Spleen (tissue), 11 donors: ENCODE results near the gene DNAH17. TPM values are rescaled to one million over a fixed set of nuclear protein-coding genes. Genes with fewer than 3 reads are reported as not detected.

ENCODE experiments used
- DNase-seq: peaks from one replicate; pipeline ENCODE4 v3.0.0-alpha.2; 2020
- H3K27ac ChIP-seq, 8 donors: fragments of 200-600 bp; sonication (generic) in 7 of 8; 1 replicate in 4 of 8; 2 replicates in 4 of 8; pipeline versions ENCODE4 v1.5.0 to v1.8.0; 2016 to 2021; ENCODE audit warnings: inconsistent platforms in 4 of 8, mild to moderate bottlenecking in 4 of 8, moderate library complexity in 1 of 8
- H3K27me3 ChIP-seq, 7 donors: fragments of 200-600 bp; sonication (generic) in 6 of 7; replicated peaks in 1 of 7; 1 replicate in 4 of 7; 2 replicates in 3 of 7; pipeline versions ENCODE4 v1.5.0 to v1.8.0; 2016 to 2021; ENCODE audit warnings: inconsistent platforms in 3 of 7, mild to moderate bottlenecking in 1 of 7
- H3K36me3 ChIP-seq, 6 donors: fragments of 200-600 bp; sonication (generic) in 5 of 6; 1 replicate in 4 of 6; 2 replicates in 2 of 6; pipeline versions ENCODE4 v1.5.0 to v1.8.0; 2016 to 2021; ENCODE audit warnings: inconsistent platforms in 2 of 6
- H3K4me1 ChIP-seq, 6 donors: fragments of 200-600 bp; sonication (generic) in 5 of 6; 1 replicate in 3 of 6; 2 replicates in 3 of 6; pipeline versions ENCODE4 v1.5.0 to v1.8.0; 2016 to 2021; ENCODE audit warnings: inconsistent platforms in 3 of 6
- H3K4me3 ChIP-seq, 8 donors: fragments of 200-600 bp; sonication (generic) in 7 of 8; 1 replicate in 4 of 8; 2 replicates in 4 of 8; pipeline versions ENCODE4 v1.5.0 to v1.8.0; 2016 to 2021; ENCODE audit warnings: inconsistent platforms in 4 of 8, mild to moderate bottlenecking in 4 of 8, moderate library complexity in 2 of 8
- H3K9me3 ChIP-seq, 8 donors: fragments of 200-600 bp; sonication (generic) in 7 of 8; 1 replicate in 4 of 8; 2 replicates in 4 of 8; pipeline versions ENCODE4 v1.5.0 to v1.8.0; 2016 to 2021; ENCODE audit warnings: inconsistent platforms in 4 of 8
- POLR2A ChIP-seq, 3 donors: fragments of 450-650 bp; IDR thresholded peaks; one replicate each; pipeline ENCODE4 v1.5.1; 2017; ENCODE audit warnings: antibody characterized with exemption in 3 of 3, mild to moderate bottlenecking in 1 of 3
- POLR2AphosphoS5 ChIP-seq, 3 donors: sonication (generic); formaldehyde crosslinking; IDR thresholded peaks; one replicate each; pipeline ENCODE4 v1.5.1; 2017; ENCODE audit warnings: antibody characterized with exemption in 3 of 3
- WGBS, 5 donors: extraction: QIAGEN DNeasy Blood & Tissue Kit in 3 of 5; methylation state at CpG; one replicate each; pipeline versions ENCODE4 v1.1.5 to v1.1.7; 2013 to 2018; 5-methylcytosine and 5-hydroxymethylcytosine counted together
- intact Hi-C: fragments of 100-400 bp; cut with DNase I; formaldehyde crosslinking; loops from one replicate; pipeline ENCODE4 v1.15.0; 2023; ENCODE audit warnings: low total_unique reads
- polyA plus RNA-seq, 3 donors: library from polyadenylated mRNA; stranded (reverse); fragments of 200-250 nt; gene quantifications; one replicate each; pipeline ENCODE4 v1.2.1, GENCODE V29; 2013
- total RNA-seq, 7 donors: library from RNA; depleted of rRNA in 3 of 7; stranded (reverse); fragments of >200 nt in 3 of 7; fragmentation: NEBNext Ultra II Directional in 4 of 7; extraction: Animal tissue kit (Norgen Biotek cat#: 25700) in 4 of 7; gene quantifications; one replicate each; pipeline versions ENCODE4 v1.1.0 to v1.2.1, GENCODE V29; 2016 to 2021
- TF ChIP-seq, protein P1 (sequence below), 11 experiments: fragments of 200-600 bp in 7 of 11; fragments of 450-650 bp in 4 of 11; sonication (generic) in 4 of 11; IDR thresholded peaks in 8 of 11; conservative IDR thresholded peaks in 3 of 11; 1 replicate in 7 of 11; 2 replicates in 4 of 11; pipeline versions ENCODE4 v1.4.0 to v1.8.0; 2016 to 2021; ENCODE audit warnings: antibody characterized with exemption in 11 of 11, inconsistent platforms in 4 of 11, mild to moderate bottlenecking in 1 of 11
- donor health status: healthy with polysubstance abuse.
- donor health status: DM: no; HTN: no; CAD: no; lungs with moderate emphysema.
- donor health status: DM: no; HTN: no; CAD: no.
- donor health status: Bipolar disorder and iron deficiency.
- donor health status: healthy.
- donor health status: DM: no; HTN: no; CAD: no.
- donor health status: DM: yes; HTN: yes; CAD: no.

Gene DNAH17
- total and polyA plus RNA-seq, 10 donors, result 0.06 to 1.0 (median 0.72) TPM; not detected in 1

DNA sequence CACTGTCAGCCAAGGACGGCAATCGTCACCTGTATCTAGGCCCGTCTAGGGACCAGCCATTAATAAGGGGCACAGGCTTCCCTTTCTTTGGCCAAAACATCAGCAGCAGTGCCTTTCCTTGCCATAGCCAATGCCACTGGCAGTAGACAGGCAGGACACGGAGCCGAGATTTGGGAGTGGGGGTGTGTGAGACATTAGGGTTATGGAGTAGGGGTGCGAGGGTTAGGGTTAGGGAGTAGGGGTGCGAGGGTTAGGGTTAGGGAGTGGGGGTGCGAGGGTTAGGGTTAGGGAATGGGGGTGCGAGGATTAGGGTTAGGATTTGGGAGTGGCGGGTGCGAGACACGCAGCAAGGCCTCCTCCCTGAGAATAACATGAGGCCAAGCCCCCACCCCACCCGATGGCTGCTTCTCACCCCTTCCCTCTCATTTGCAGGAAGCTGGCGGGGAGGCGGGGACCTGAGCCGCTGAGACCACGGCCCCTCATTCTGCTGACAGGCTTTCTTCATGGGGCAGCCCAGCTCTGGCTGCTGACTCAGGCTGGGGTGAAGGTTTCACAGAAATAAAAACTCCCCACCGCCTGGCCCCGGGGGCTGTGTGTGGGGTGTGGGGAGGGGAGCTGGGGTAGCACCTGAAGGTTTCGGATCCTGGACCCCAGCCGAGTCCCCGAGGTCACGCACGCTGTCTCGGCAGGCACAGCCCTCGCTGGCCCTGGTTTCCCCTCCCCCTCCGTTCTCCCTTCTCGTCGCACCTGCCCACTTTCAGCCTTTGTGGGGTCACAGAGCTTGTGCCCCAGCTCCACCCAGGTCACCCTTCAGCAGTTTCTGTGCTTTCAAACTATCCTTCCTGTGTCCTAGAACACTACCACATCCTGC is 104.9 kb downstream of the DNAH17 start:
- Histone ChIP-seq H3K36me3 (no peaks in the 10 kb centered on the region), H3K4me1 (peaks cover 0 to 17% (median under 1%) of the 10 kb centered on the region in 6 donors), H3K27ac (no peak overlapping the region), H3K9me3 (peaks cover 0 to 6% (median 0%) of the 10 kb centered on the region in 8 donors), H3K27me3 (peaks cover 0 to 9% (median 0%) of the 10 kb centered on the region in 7 donors), H3K4me3 (no peak overlapping the region)
- 74 to 88% (median 79%) methylated on average over 27 to 29 of the region's 29 CpGs for WGBS, 5 donors
- no peak for DNase-seq
- intact Hi-C loops, result no loop called here
- TF ChIP-seq, protein P1, sequence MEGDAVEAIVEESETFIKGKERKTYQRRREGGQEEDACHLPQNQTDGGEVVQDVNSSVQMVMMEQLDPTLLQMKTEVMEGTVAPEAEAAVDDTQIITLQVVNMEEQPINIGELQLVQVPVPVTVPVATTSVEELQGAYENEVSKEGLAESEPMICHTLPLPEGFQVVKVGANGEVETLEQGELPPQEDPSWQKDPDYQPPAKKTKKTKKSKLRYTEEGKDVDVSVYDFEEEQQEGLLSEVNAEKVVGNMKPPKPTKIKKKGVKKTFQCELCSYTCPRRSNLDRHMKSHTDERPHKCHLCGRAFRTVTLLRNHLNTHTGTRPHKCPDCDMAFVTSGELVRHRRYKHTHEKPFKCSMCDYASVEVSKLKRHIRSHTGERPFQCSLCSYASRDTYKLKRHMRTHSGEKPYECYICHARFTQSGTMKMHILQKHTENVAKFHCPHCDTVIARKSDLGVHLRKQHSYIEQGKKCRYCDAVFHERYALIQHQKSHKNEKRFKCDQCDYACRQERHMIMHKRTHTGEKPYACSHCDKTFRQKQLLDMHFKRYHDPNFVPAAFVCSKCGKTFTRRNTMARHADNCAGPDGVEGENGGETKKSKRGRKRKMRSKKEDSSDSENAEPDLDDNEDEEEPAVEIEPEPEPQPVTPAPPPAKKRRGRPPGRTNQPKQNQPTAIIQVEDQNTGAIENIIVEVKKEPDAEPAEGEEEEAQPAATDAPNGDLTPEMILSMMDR (IDR thresholded peaks at IDR 0.05 in 8 of 11, conservative IDR thresholded peaks at IDR 0.05 in 3 of 11), result no peak
- TF ChIP-seq POLR2A (IDR thresholded peaks at IDR 0.05), result no peak

DNA sequence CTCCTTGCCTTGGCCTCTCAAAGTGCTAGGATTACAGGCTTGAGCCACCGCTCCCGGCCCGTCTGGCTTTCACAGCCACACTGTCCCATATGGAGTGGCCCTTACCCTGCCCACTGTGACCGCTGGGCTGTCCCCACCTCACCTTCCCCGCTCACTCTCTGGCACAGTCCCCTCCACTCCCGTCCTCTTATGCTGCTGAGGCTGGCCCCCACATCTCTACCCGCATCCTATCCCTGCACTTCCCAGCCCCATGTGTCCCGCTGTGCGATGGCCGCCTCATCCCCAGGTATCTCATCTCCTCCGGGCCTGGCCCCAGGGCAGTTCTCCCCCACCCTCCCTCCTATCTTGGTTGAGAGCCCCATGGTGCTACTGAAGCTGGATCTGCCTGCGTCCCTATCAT is 105.6 kb downstream of the DNAH17 start:
- no peak overlapping the region for H3K27ac ChIP-seq
- H3K27me3 ChIP-seq, result peaks cover 0 to 9% (median 0%) of the 10 kb centered on the region in 7 donors
- H3K4me1 ChIP-seq, result peaks cover 0 to 22% (median 6%) of the 10 kb centered on the region in 6 donors
- no peak overlapping the region for H3K4me3 ChIP-seq
- no peak for TF ChIP-seq POLR2AphosphoS5 (IDR thresholded peaks at IDR 0.05)
- no peaks in the 10 kb centered on the region for H3K36me3 ChIP-seq
- intact Hi-C loops, result no loop called here
- DNase-seq, result no peak
- peaks cover 0 to 6% (median 0%) of the 10 kb centered on the region in 8 donors for H3K9me3 ChIP-seq
- 76 to 94% (median 91%) methylated on average over 12 of the region's 12 CpGs for WGBS, 5 donors

DNA sequence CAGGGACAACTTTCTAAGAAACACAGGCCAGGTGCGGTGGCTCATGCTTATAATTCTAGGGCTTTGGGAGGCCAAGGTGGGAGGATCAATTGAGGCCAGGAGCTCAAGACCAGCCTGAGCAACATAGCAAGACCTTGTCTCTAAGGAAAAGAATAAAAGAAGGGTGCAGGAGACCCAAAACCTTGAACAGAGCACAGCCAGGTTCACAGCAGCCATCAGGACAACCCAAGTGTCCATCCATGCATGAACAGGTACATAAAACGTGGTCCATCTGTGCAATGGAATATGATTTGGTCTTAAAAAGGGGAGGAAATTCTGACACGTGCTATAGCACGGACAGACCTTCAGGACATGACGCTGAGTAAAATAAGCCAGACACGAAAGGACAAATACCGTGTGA is 107.8 kb downstream of the DNAH17 start:
- intact Hi-C loops, result no loop called here
- TF ChIP-seq POLR2AphosphoS5 (IDR thresholded peaks at IDR 0.05) (no peak), POLR2A (IDR thresholded peaks at IDR 0.05) (no peak)
- TF ChIP-seq, protein P1 (IDR thresholded peaks at IDR 0.05 in 8 of 11, conservative IDR thresholded peaks at IDR 0.05 in 3 of 11), result no peak
- peaks cover 0 to 5% (median 0%) of the 10 kb centered on the region in 7 donors for H3K27me3 ChIP-seq
- H3K4me1 ChIP-seq, result peaks cover 0 to 23% (median 10%) of the 10 kb centered on the region in 6 donors
- no peak for DNase-seq
- H3K9me3 ChIP-seq, result peaks cover 0 to 6% (median 0%) of the 10 kb centered on the region in 8 donors
- no peaks in the 10 kb centered on the region for H3K36me3 ChIP-seq
- H3K27ac ChIP-seq, result no peak overlapping the region
- 88 to 95% (median 94%) methylated on average over 7 of the region's 7 CpGs for WGBS, 5 donors
- no peak overlapping the region for H3K4me3 ChIP-seq

DNA sequence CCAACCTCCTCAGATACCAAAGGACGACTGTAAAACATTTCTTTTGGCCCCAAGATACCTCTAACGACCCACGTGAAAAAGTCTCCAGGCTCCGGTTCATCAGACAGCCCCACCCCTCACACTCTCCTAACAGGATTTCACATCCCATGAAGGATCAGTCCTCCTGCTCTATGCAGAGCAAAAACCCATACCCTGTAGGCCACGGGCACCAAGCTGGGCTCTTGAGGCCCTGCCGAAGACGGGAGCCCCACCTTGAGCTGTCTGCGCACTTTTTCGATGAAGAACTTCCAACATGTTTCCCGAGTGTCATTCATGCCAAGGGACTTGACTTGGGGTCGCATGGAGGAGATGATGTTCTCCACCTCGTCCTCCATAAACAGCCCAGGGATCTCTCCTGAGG is 108.8 kb downstream of the DNAH17 start:
- H3K36me3 ChIP-seq, result no peaks in the 10 kb centered on the region
- intact Hi-C loops, result no loop called here
- no peak overlapping the region for H3K4me3 ChIP-seq
- peaks cover 0 to 23% (median 10%) of the 10 kb centered on the region in 6 donors for H3K4me1 ChIP-seq
- WGBS, 5 donors, result 86 to 93% (median 89%) methylated on average over 11 to 12 of the region's 12 CpGs
- no peak for TF ChIP-seq POLR2AphosphoS5 (IDR thresholded peaks at IDR 0.05)
- no peak for TF ChIP-seq POLR2A (IDR thresholded peaks at IDR 0.05)
- TF ChIP-seq, protein P1 (IDR thresholded peaks at IDR 0.05 in 8 of 11, conservative IDR thresholded peaks at IDR 0.05 in 3 of 11), result no peak
- no peak overlapping the region for H3K27ac ChIP-seq
- H3K27me3 ChIP-seq, result peaks cover 0 to 5% (median 0%) of the 10 kb centered on the region in 7 donors
- no peak for DNase-seq
- H3K9me3 ChIP-seq, result peaks cover 0 to 6% (median 0%) of the 10 kb centered on the region in 8 donors
